Astrocyte (in vitro differentiated cells and primary cell): ENCODE results near the gene CFL1.
"Not testable (repeated sequence)": the region's sequence is repeated elsewhere in the genome, so short reads cannot be mapped to it uniquely, and the experiment has no call there.

Source experiments
- EZH2 ChIP-seq: IDR thresholded peaks from 2 replicates; pipeline ENCODE4 v1.6.1; 2012; ENCODE audit warnings: mild to moderate bottlenecking, low read length, inconsistent platforms; ENCODE audit not compliant: insufficient read depth
- TF ChIP-seq, protein P1 (sequence below): IDR thresholded peaks from 2 replicates; pipeline ENCODE4 v1.5.1; 2011; ENCODE audit warnings: low read depth, mild to moderate bottlenecking, inconsistent platforms, low read length, moderate library complexity; ENCODE audit not compliant: insufficient read depth

- TF ChIP-seq, protein P1, sequence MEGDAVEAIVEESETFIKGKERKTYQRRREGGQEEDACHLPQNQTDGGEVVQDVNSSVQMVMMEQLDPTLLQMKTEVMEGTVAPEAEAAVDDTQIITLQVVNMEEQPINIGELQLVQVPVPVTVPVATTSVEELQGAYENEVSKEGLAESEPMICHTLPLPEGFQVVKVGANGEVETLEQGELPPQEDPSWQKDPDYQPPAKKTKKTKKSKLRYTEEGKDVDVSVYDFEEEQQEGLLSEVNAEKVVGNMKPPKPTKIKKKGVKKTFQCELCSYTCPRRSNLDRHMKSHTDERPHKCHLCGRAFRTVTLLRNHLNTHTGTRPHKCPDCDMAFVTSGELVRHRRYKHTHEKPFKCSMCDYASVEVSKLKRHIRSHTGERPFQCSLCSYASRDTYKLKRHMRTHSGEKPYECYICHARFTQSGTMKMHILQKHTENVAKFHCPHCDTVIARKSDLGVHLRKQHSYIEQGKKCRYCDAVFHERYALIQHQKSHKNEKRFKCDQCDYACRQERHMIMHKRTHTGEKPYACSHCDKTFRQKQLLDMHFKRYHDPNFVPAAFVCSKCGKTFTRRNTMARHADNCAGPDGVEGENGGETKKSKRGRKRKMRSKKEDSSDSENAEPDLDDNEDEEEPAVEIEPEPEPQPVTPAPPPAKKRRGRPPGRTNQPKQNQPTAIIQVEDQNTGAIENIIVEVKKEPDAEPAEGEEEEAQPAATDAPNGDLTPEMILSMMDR: not testable (repeated sequence)
- TF ChIP-seq EZH2: not testable (repeated sequence)
Measured at GRCh38 chr11:65848693-65849092, 9.3 kb downstream of the CFL1 start.
